ENCODE measurements around the gene CLCN6. TPM values are rescaled to one million over a fixed set of nuclear protein-coding genes. Genes with fewer than 3 reads are reported as not detected.

The CLCN6 gene
- total and polyA plus RNA-seq, 7 experiments from 2014 or later: 3.4 to 23.0 (median 17.4) TPM

DNA sequence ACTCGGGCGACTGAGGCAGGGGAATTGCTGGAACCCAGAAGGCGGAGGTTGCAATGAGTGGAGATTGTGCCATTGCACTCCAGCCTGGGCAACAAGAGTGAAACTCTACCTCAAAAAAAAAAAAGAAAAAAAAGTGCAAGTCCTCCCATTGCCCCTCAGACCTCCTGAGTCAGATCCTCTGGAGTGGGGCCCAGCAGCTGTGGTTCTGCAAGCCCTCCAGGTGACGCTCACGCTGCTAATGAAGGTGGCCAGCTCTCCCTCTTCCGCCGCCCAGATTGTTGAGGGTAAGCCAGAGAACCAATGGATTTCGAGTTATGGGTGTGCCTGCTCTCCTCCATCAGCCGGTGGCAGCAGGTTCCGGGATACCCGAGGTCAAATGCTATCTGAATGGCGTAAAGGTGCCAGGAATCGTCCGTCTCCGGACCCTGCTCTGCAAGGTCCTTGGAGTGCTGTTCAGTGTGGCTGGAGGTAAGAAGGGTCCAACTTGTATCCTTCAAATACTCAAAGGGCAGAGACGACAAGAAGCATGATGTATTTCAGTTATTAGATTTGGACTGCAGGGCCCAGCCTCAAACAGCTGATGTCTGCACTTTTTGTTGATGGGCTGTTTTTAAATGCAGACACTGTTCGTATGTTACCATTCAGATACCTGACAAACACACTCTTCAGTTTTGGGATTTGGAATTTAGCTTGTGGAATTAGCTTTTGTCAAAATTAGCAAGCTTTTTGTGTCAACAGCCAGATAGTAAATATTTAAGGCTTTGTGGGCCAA is 17.6 kb downstream of the CLCN6 start:
- Histone ChIP-seq H3K4me1 (ENCODE audit: control insufficient read depth in 2 of 2, insufficient read depth in 2 of 2, low read length in 2 of 2) (no peaks in the 10 kb centered on the region), H3K9me3 (ENCODE audit: control insufficient read depth in 2 of 3, low read length in 3 of 3) (no peaks in the 10 kb centered on the region), H3K4me3 (ENCODE audit: low read length) (no peak overlapping the region), H3K27me3 (ENCODE audit: control insufficient read depth in 2 of 2, insufficient read depth in 2 of 2, low read length in 2 of 2) (no peaks in the 10 kb centered on the region), H3K27ac (ENCODE audit: low read depth, low read length) (no peak overlapping the region), H3K36me3 (ENCODE audit: control insufficient read depth in 2 of 3, insufficient read depth in 3 of 3, low read length in 3 of 3) (peaks cover 4 to 71% (median 8%) of the 10 kb centered on the region in 3 experiments)
- Mint-ChIP-seq H3K36me3 (peaks cover 8 to 47% (median 9%) of the 10 kb centered on the region in 5 donors), H3K9me3 (peaks cover 0 to 3% (median 0%) of the 10 kb centered on the region in 11 donors), H3K4me3 (no peak overlapping the region), H3K27ac (no peak overlapping the region), H3K4me1 (peaks cover 0 to 1% (median 0%) of the 10 kb centered on the region in 7 donors), H3K27me3 (no peaks in the 10 kb centered on the region)
- POLR2A ChIA-PET: interaction anchor here (0.9 kb wide), 1 partner anchor 84 kb away, joined by 3 read pairs; no protein-coding TSS in a partner anchor
- CTCF ChIA-PET: no interaction called here
- ATAC-seq (no peak), DNase-seq (no peak)
- intact Hi-C loops (cut with micrococcal nuclease): no loop called here

DNA sequence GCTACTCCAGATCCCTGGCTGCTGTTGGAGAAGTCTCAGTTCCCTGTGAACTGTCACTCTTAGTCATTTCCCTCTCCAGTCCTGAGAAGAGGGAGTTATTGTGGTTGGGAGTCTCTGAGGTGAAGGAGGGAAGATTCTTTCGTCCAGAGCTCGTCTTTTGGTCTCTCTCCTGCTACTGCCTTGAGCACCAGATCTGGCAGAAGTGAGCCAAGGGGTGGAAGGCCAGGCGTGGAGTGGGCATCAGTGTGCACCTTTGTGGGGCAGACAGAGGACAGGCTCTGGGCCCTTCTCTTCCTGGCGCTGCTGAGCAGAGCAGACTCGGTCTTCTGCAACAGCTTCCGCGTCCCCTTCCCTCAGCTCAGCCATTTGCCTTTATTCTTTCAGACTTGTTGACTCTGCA is 19.1 kb downstream of the CLCN6 start:
- H3K9me3 ChIP-seq (ENCODE audit: control insufficient read depth in 2 of 3, low read length in 3 of 3): no peaks in the 10 kb centered on the region
- intact Hi-C loops (cut with micrococcal nuclease): no loop called here
- H3K27ac ChIP-seq (ENCODE audit: low read depth, low read length): no peak overlapping the region
- H3K36me3 ChIP-seq (ENCODE audit: control insufficient read depth in 2 of 3, insufficient read depth in 3 of 3, low read length in 3 of 3): peaks cover 0 to 74% (median 4%) of the 10 kb centered on the region in 3 experiments
- peaks cover 4 to 51% (median 8%) of the 10 kb centered on the region in 5 donors for H3K36me3 Mint-ChIP-seq
- no peak overlapping the region for H3K4me3 ChIP-seq (ENCODE audit: low read length)
- no peaks in the 10 kb centered on the region for H3K4me1 ChIP-seq (ENCODE audit: control insufficient read depth in 2 of 2, insufficient read depth in 2 of 2, low read length in 2 of 2)
- H3K9me3 Mint-ChIP-seq: peaks cover 0 to 3% (median 0%) of the 10 kb centered on the region in 11 donors
- no peak overlapping the region for H3K27ac Mint-ChIP-seq
- no peak for ATAC-seq
- no peaks in the 10 kb centered on the region for H3K27me3 ChIP-seq (ENCODE audit: control insufficient read depth in 2 of 2, insufficient read depth in 2 of 2, low read length in 2 of 2)
- H3K4me3 Mint-ChIP-seq: no peak overlapping the region
- H3K4me1 Mint-ChIP-seq: peaks cover 0 to 1% (median 0%) of the 10 kb centered on the region in 7 donors
- ChIA-PET POLR2A (interaction anchor here (1.0 kb wide), 1 partner anchor 175 kb away, joined by 3 read pairs; no protein-coding TSS in a partner anchor), CTCF (no interaction called here)
- H3K27me3 Mint-ChIP-seq: no peaks in the 10 kb centered on the region
- no peak for DNase-seq

DNA sequence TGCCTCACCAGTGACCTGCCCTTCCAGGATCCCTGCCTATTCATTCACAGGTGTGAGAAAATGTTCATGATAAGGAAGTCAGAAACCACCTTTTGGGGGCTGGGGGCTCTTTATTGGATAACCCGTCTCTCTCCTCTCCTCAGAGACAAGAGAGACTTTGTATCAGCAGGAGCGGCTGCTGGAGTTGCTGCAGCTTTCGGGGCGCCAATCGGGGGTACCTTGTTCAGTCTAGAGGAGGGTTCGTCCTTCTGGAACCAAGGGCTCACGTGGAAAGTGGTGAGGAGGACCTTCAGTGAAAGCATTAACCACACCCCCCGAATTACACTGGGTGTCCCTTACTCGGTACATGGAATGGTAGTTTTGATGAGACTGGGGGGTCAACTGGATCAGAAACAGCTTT is 21.0 kb downstream of the CLCN6 start:
- peaks cover 0 to 78% (median 4%) of the 10 kb centered on the region in 3 experiments for H3K36me3 ChIP-seq (ENCODE audit: control insufficient read depth in 2 of 3, insufficient read depth in 3 of 3, low read length in 3 of 3)
- ChIA-PET CTCF (no interaction called here), POLR2A (no interaction called here)
- no peak overlapping the region for H3K4me3 ChIP-seq (ENCODE audit: low read length)
- ATAC-seq: no peak
- intact Hi-C loops (cut with micrococcal nuclease): no loop called here
- DNase-seq: no peak
- H3K27ac Mint-ChIP-seq: no peak overlapping the region
- H3K4me3 Mint-ChIP-seq: no peak overlapping the region
- no peaks in the 10 kb centered on the region for H3K4me1 ChIP-seq (ENCODE audit: control insufficient read depth in 2 of 2, insufficient read depth in 2 of 2, low read length in 2 of 2)
- H3K27me3 Mint-ChIP-seq: no peaks in the 10 kb centered on the region
- H3K27me3 ChIP-seq (ENCODE audit: control insufficient read depth in 2 of 2, insufficient read depth in 2 of 2, low read length in 2 of 2): no peaks in the 10 kb centered on the region
- no peaks in the 10 kb centered on the region for H3K4me1 Mint-ChIP-seq
- H3K9me3 Mint-ChIP-seq: peaks cover 0 to 3% (median 0%) of the 10 kb centered on the region in 11 donors
- H3K27ac ChIP-seq (ENCODE audit: low read depth, low read length): no peak overlapping the region
- no peaks in the 10 kb centered on the region for H3K9me3 ChIP-seq (ENCODE audit: control insufficient read depth in 2 of 3, low read length in 3 of 3)
- peaks cover 4 to 44% (median 5%) of the 10 kb centered on the region in 5 donors for H3K36me3 Mint-ChIP-seq

GRCh38 chr1:11828511-11828910 is 22.5 kb downstream of the CLCN6 start:
- H3K4me1 ChIP-seq (ENCODE audit: control insufficient read depth in 2 of 2, insufficient read depth in 2 of 2, low read length in 2 of 2): no peaks in the 10 kb centered on the region
- no peaks in the 10 kb centered on the region for H3K27me3 ChIP-seq (ENCODE audit: control insufficient read depth in 2 of 2, insufficient read depth in 2 of 2, low read length in 2 of 2)
- peaks cover 4 to 44% (median 4%) of the 10 kb centered on the region in 5 donors for H3K36me3 Mint-ChIP-seq
- H3K27ac ChIP-seq (ENCODE audit: low read depth, low read length): no peak overlapping the region
- no peak overlapping the region for H3K4me3 ChIP-seq (ENCODE audit: low read length)
- H3K9me3 Mint-ChIP-seq: peaks cover 0 to 1% (median 0%) of the 10 kb centered on the region in 11 donors
- intact Hi-C loops (cut with micrococcal nuclease): no loop called here
- ATAC-seq (no peak), DNase-seq (no peak)
- H3K36me3 ChIP-seq (ENCODE audit: control insufficient read depth in 2 of 3, insufficient read depth in 3 of 3, low read length in 3 of 3): peaks cover 0 to 83% (median 4%) of the 10 kb centered on the region in 3 experiments
- no peaks in the 10 kb centered on the region for H3K9me3 ChIP-seq (ENCODE audit: control insufficient read depth in 2 of 3, low read length in 3 of 3)
- H3K27me3 Mint-ChIP-seq: no peaks in the 10 kb centered on the region
- no peak overlapping the region for H3K4me3 Mint-ChIP-seq
- H3K27ac Mint-ChIP-seq: no peak overlapping the region
- CTCF ChIA-PET: no interaction called here
- POLR2A ChIA-PET: interaction anchor here (0.5 to 1.1 kb wide), 2 partner anchors 22 to 890 kb away, joined by 3 read pairs; partner anchors contain the start of genes CLCN6 and MTHFR
- H3K4me1 Mint-ChIP-seq: no peaks in the 10 kb centered on the region

- ChIA-PET CTCF (interaction anchor here (1.2 kb wide), 1 partner anchor 8 kb away, joined by 5 read pairs; no protein-coding TSS in a partner anchor), POLR2A (no interaction called here)
- H3K4me1 ChIP-seq (ENCODE audit: control insufficient read depth in 2 of 2, insufficient read depth in 2 of 2, low read length in 2 of 2): no peaks in the 10 kb centered on the region
- no peaks in the 10 kb centered on the region for H3K27me3 ChIP-seq (ENCODE audit: control insufficient read depth in 2 of 2, insufficient read depth in 2 of 2, low read length in 2 of 2)
- Mint-ChIP-seq H3K4me1 (no peaks in the 10 kb centered on the region), H3K36me3 (peaks cover 7 to 40% (median 9%) of the 10 kb centered on the region in 5 donors), H3K4me3 (no peak overlapping the region), H3K27me3 (no peaks in the 10 kb centered on the region), H3K9me3 (peaks cover 0 to 1% (median 0%) of the 10 kb centered on the region in 11 donors), H3K27ac (no peak overlapping the region)
- no peak for DNase-seq
- H3K27ac ChIP-seq (ENCODE audit: low read depth, low read length): no peak overlapping the region
- no peak overlapping the region for H3K4me3 ChIP-seq (ENCODE audit: low read length)
- intact Hi-C loops (cut with micrococcal nuclease): loop anchor here in 1 of 2 donors (10.0 kb wide), 1 partner anchor 183 kb away; the partner anchor contains the start of gene MIIP
- ATAC-seq: no peak
- H3K36me3 ChIP-seq (ENCODE audit: control insufficient read depth in 2 of 3, insufficient read depth in 3 of 3, low read length in 3 of 3): peaks cover 0 to 90% (median 0%) of the 10 kb centered on the region in 3 experiments
- H3K9me3 ChIP-seq (ENCODE audit: control insufficient read depth in 2 of 3, low read length in 3 of 3): no peaks in the 10 kb centered on the region
Measured at GRCh38 chr1:11831945-11832725, 26.1 kb downstream of the CLCN6 start.

- POLR2A ChIA-PET: no interaction called here
- no peak overlapping the region for H3K4me3 ChIP-seq (ENCODE audit: low read length)
- H3K27ac ChIP-seq (ENCODE audit: low read depth, low read length): no peak overlapping the region
- Mint-ChIP-seq H3K27me3 (no peaks in the 10 kb centered on the region), H3K27ac (no peak overlapping the region), H3K9me3 (no peaks in the 10 kb centered on the region), H3K4me3 (no peak overlapping the region), H3K36me3 (peaks cover 4 to 36% (median 9%) of the 10 kb centered on the region in 5 donors), H3K4me1 (peaks cover 0 to 2% (median 0%) of the 10 kb centered on the region in 7 donors)
- DNase-seq: no peak
- no peaks in the 10 kb centered on the region for H3K27me3 ChIP-seq (ENCODE audit: control insufficient read depth in 2 of 2, insufficient read depth in 2 of 2, low read length in 2 of 2)
- peaks cover 0 to 93% (median 0%) of the 10 kb centered on the region in 3 experiments for H3K36me3 ChIP-seq (ENCODE audit: control insufficient read depth in 2 of 3, insufficient read depth in 3 of 3, low read length in 3 of 3)
- CTCF ChIA-PET: no interaction called here
- no peaks in the 10 kb centered on the region for H3K4me1 ChIP-seq (ENCODE audit: control insufficient read depth in 2 of 2, insufficient read depth in 2 of 2, low read length in 2 of 2)
- H3K9me3 ChIP-seq (ENCODE audit: control insufficient read depth in 2 of 3, low read length in 3 of 3): no peaks in the 10 kb centered on the region
- ATAC-seq: no peak
- intact Hi-C loops (cut with micrococcal nuclease): loop anchor here in 1 of 2 donors (10.0 kb wide), 1 partner anchor 181 kb away; the partner anchor contains the start of gene MIIP
Measured at GRCh38 chr1:11833497-11833896, 27.5 kb downstream of the CLCN6 start.

Data from naive thymus-derived CD4-positive, alpha-beta T cell (primary cell).